Fibroblast of lung (primary cell): ENCODE results near the gene DLG2. TPM values are rescaled to one million over a fixed set of nuclear protein-coding genes. Genes with fewer than 3 reads are reported as not detected.

ENCODE experiments used
- DNase-seq, 2 donors: peaks; one replicate each; pipeline versions ENCODE4 v3.0.0 to v3.0.0-alpha.2; 2010; ENCODE audit warnings: low read depth in 2 of 2
- H2AFZ ChIP-seq: 2 replicates; pipeline ENCODE4 v1.5.1; 2012; ENCODE audit warnings: low read length, control low read depth, inconsistent platforms
- H3K27ac ChIP-seq: 2 replicates; pipeline ENCODE4 v1.5.1; 2011; ENCODE audit warnings: low read length, control low read depth; ENCODE audit not compliant: insufficient read depth
- H3K27me3 ChIP-seq: 2 replicates; pipeline ENCODE4 v1.5.1; 2011; ENCODE audit warnings: mild to moderate bottlenecking, low read length; ENCODE audit not compliant: control insufficient read depth, insufficient read depth
- H3K36me3 ChIP-seq: 2 replicates; pipeline ENCODE4 v1.5.1; 2011; ENCODE audit warnings: low read length; ENCODE audit not compliant: control insufficient read depth, insufficient read depth
- H3K4me1 ChIP-seq: 2 replicates; pipeline ENCODE4 v1.5.1; 2011; ENCODE audit warnings: low read length; ENCODE audit not compliant: control insufficient read depth, insufficient read depth; ENCODE audit errors: extremely low read depth
- H3K4me2 ChIP-seq: 2 replicates; pipeline ENCODE4 v1.5.1; 2011; ENCODE audit warnings: low read length, control low read depth; ENCODE audit not compliant: insufficient read depth; ENCODE audit errors: extremely low read depth
- H3K4me3 ChIP-seq, 4 experiments: fragments of 200-600 bp in 1 of 4; sonication (generic) in 1 of 4; replicated peaks in 1 of 4; 2 replicates each; pipeline ENCODE4 v1.5.1; 2011 to 2016; ENCODE audit warnings: low read length in 4 of 4, low read depth in 3 of 4, mild to moderate bottlenecking in 3 of 4, control low read depth in 2 of 4, inconsistent platforms in 1 of 4, mixed read lengths in 1 of 4; ENCODE audit not compliant: insufficient read depth in 1 of 4; ENCODE audit errors: control extremely low read depth in 1 of 4
- H3K79me2 ChIP-seq: 2 replicates; pipeline ENCODE4 v1.5.1; 2012; ENCODE audit warnings: mild to moderate bottlenecking, low read length, inconsistent platforms; ENCODE audit not compliant: control insufficient read depth, insufficient read depth
- H3K9ac ChIP-seq: 2 replicates; pipeline ENCODE4 v1.5.1; 2011; ENCODE audit warnings: mild to moderate bottlenecking, low read length, control low read depth; ENCODE audit not compliant: insufficient read depth
- H3K9me3 ChIP-seq: 2 replicates; pipeline ENCODE4 v1.5.1; 2012; ENCODE audit warnings: low read depth, low read length; ENCODE audit not compliant: control insufficient read depth, insufficient read depth
- H4K20me1 ChIP-seq: 2 replicates; pipeline ENCODE4 v1.5.1; 2011; ENCODE audit warnings: low read length; ENCODE audit not compliant: control insufficient read depth, insufficient read depth; ENCODE audit errors: extremely low read depth
- CTCF ChIP-seq, 2 donors: IDR thresholded peaks in 1 of 2; conservative IDR thresholded peaks in 1 of 2; 1 replicate in 1 of 2; 2 replicates in 1 of 2; pipeline ENCODE4 v1.5.1; 2011 to 2012; ENCODE audit warnings: low read length in 2 of 2, control low read depth in 1 of 2, inconsistent platforms in 1 of 2, low read depth in 1 of 2, mild to moderate bottlenecking in 1 of 2
- EZH2 ChIP-seq: IDR thresholded peaks from 2 replicates; pipeline ENCODE4 v1.5.1; 2012; ENCODE audit warnings: low read length, control low read depth, mild to moderate bottlenecking; ENCODE audit errors: missing control alignments
- polyA plus RNA-seq, 2 donors: library from polyadenylated mRNA; depleted of rRNA in 1 of 2; stranded (reverse) in 1 of 2; unstranded in 1 of 2; fragments of >200 nt; gene quantifications; 2 replicates each; pipeline ENCODE4 v1.2.1, GENCODE V29; 2011 to 2012; ENCODE audit warnings: missing spikeins in 1 of 2
- total RNA-seq: library from RNA; depleted of rRNA; stranded (reverse); fragments of >200 nt; gene quantifications from 2 replicates; pipeline ENCODE4 v1.2.1, GENCODE V29; 2014

DLG2 gene
- total and polyA plus RNA-seq, 2 donors (not counting 1 experiment from before 2014, with no cell fraction given), result 0.77 to 2.3 TPM

GRCh38 chr11:83691451-83691950 is 1935.6 kb downstream of the DLG2 start:
- Histone ChIP-seq H3K4me3 (no peak overlapping the region), H3K9ac (no peak overlapping the region), H3K27ac (no peak overlapping the region), H2AFZ (no peak overlapping the region), H4K20me1 (no peaks in the 10 kb centered on the region), H3K4me1 (no peaks in the 10 kb centered on the region), H3K79me2 (no peaks in the 10 kb centered on the region), H3K4me2 (no peak overlapping the region), H3K27me3 (no peaks in the 10 kb centered on the region), H3K36me3 (no peaks in the 10 kb centered on the region), H3K9me3 (no peaks in the 10 kb centered on the region)
- DNase-seq, result peak; percentile 12 to 54
- TF ChIP-seq EZH2, result no peak
- TF ChIP-seq CTCF (conservative IDR thresholded peaks at IDR 0.05 in 1 of 2, IDR thresholded peaks at IDR 0.05 in 1 of 2; ENCODE audit: low read depth in 1 of 2, low read length in 2 of 2), result no peak

GRCh38 chr11:83689144-83689780 is 1937.9 kb downstream of the DLG2 start:
- Histone ChIP-seq H2AFZ (no peak overlapping the region), H3K27ac (no peak overlapping the region), H3K4me1 (no peaks in the 10 kb centered on the region), H4K20me1 (no peaks in the 10 kb centered on the region), H3K27me3 (no peaks in the 10 kb centered on the region), H3K4me3 (no peak overlapping the region), H3K9me3 (no peaks in the 10 kb centered on the region), H3K79me2 (no peaks in the 10 kb centered on the region), H3K9ac (no peak overlapping the region), H3K4me2 (no peak overlapping the region), H3K36me3 (no peaks in the 10 kb centered on the region)
- TF ChIP-seq EZH2 (no peak), CTCF (conservative IDR thresholded peaks at IDR 0.05 in 1 of 2, IDR thresholded peaks at IDR 0.05 in 1 of 2; ENCODE audit: low read depth in 1 of 2, low read length in 2 of 2) (no peak)
- no peak for DNase-seq

- H3K36me3 ChIP-seq, result no peaks in the 10 kb centered on the region
- no peaks in the 10 kb centered on the region for H3K27me3 ChIP-seq
- no peak overlapping the region for H3K4me2 ChIP-seq
- H2AFZ ChIP-seq, result no peak overlapping the region
- no peaks in the 10 kb centered on the region for H3K4me1 ChIP-seq
- no peak overlapping the region for H3K4me3 ChIP-seq
- H3K9ac ChIP-seq, result no peak overlapping the region
- TF ChIP-seq CTCF (conservative IDR thresholded peaks at IDR 0.05 in 1 of 2, IDR thresholded peaks at IDR 0.05 in 1 of 2; ENCODE audit: low read depth in 1 of 2, low read length in 2 of 2) (no peak), EZH2 (no peak)
- H3K79me2 ChIP-seq, result no peaks in the 10 kb centered on the region
- H3K9me3 ChIP-seq, result no peaks in the 10 kb centered on the region
- DNase-seq, result no peak
- H3K27ac ChIP-seq, result no peak overlapping the region
- H4K20me1 ChIP-seq, result no peaks in the 10 kb centered on the region
Observed at GRCh38 chr11:83687787-83688186, 1939.4 kb downstream of the DLG2 start.
